Left lung (tissue), 10 donors: ENCODE data around the gene PSMA6. TPM values are rescaled to one million over a fixed set of nuclear protein-coding genes. Genes with fewer than 3 reads are reported as not detected.
A peak's percentile ranks its signal among the peaks of the same experiment; 100 is the strongest.
"Not testable (repeated sequence)": the region's sequence is repeated elsewhere in the genome, so short reads cannot be mapped to it uniquely, and the experiment has no call there.

Source experiments
- ATAC-seq: fragments of 200-7000 bp; cut with Tn5 transposase; one replicate; pipeline ENCODE4 v1.9.1; 2020; ENCODE audit warnings: moderate library complexity
- DNase-seq, 4 donors: peaks; one replicate each; pipeline ENCODE4 v3.0.0-alpha.2; 2013 to 2020
- H3K27ac ChIP-seq, 2 donors: fragments of 200-600 bp; sonication (generic) in 1 of 2; one replicate each; pipeline versions ENCODE4 v1.5.0 to v1.8.0; 2020 to 2021
- H3K27me3 ChIP-seq, 2 donors: fragments of 200-600 bp; sonication (generic) in 1 of 2; one replicate each; pipeline versions ENCODE4 v1.5.0 to v1.8.0; 2020 to 2021
- H3K36me3 ChIP-seq, 2 donors: fragments of 200-600 bp; sonication (generic) in 1 of 2; one replicate each; pipeline versions ENCODE4 v1.5.0 to v1.8.0; 2020 to 2021
- H3K4me1 ChIP-seq, 2 donors: fragments of 200-600 bp; one replicate each; pipeline ENCODE4 v1.8.0; 2021
- H3K4me3 ChIP-seq, 2 donors: fragments of 200-600 bp; sonication (generic) in 1 of 2; one replicate each; pipeline versions ENCODE4 v1.5.0 to v1.8.0; 2020 to 2021; ENCODE audit warnings: mild to moderate bottlenecking in 1 of 2
- H3K9me3 ChIP-seq, 2 donors: fragments of 200-600 bp; sonication (generic) in 1 of 2; one replicate each; pipeline versions ENCODE4 v1.5.0 to v1.8.0; 2020 to 2021
- intact Hi-C, 2 donors: fragments of 100-400 bp; cut with DNase I; formaldehyde crosslinking; loops; one replicate each; pipeline versions ENCODE4 v1.11.2 to v1.14.2; 2022
- polyA plus RNA-seq, 6 donors: library from polyadenylated mRNA; unstranded; fragments of 120-200 nt; gene quantifications; one replicate each; pipeline ENCODE4 v1.2.1, GENCODE V29; 2013; ENCODE audit not compliant: insufficient read length in 6 of 6
- total RNA-seq, 2 donors: library from RNA; stranded (reverse); fragmentation: NEBNext Ultra II Directional; extraction: Animal tissue kit (Norgen Biotek cat#: 25700); gene quantifications; one replicate each; pipeline ENCODE4 v1.2.1, GENCODE V29; 2021
- TF ChIP-seq, protein P1 (sequence below), 2 donors: fragments of 200-600 bp; sonication (generic) in 1 of 2; IDR thresholded peaks; one replicate each; pipeline versions ENCODE4 v1.5.0 to v1.8.0; 2021; ENCODE audit warnings: antibody characterized with exemption in 2 of 2
- donor health status: DM: no; HTN: yes; CAD: no.
- donor health status: DM: no; HTN: no; CAD: no.

Gene PSMA6
- total and polyA plus RNA-seq, 8 donors = 139 to 258 (median 163) TPM

DNA sequence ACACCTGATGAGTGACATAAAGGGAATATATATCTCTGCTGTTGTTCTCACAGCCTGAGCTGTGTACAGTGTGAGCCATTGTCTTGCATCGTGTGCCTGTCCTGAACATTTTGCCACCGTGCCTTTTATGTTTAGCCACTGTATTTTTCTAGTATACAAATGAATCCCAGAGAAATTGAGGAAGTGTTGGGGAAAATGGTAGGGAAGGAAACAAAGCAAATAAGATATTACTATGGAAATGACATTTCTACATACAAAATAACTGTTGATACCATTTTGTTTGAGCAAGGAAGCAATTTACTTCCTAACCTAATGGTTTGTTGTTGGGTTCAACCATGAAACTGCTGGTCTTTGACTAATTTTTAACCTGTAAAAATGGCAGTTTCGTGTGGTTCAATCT, 5.5 kb downstream of the PSMA6 start:
- DNase-seq (no peak), ATAC-seq (no peak)
- H3K27me3 ChIP-seq = no peaks in the 10 kb centered on the region
- no peak overlapping the region for H3K4me3 ChIP-seq
- intact Hi-C loops = no loop called here
- TF ChIP-seq, protein P1, sequence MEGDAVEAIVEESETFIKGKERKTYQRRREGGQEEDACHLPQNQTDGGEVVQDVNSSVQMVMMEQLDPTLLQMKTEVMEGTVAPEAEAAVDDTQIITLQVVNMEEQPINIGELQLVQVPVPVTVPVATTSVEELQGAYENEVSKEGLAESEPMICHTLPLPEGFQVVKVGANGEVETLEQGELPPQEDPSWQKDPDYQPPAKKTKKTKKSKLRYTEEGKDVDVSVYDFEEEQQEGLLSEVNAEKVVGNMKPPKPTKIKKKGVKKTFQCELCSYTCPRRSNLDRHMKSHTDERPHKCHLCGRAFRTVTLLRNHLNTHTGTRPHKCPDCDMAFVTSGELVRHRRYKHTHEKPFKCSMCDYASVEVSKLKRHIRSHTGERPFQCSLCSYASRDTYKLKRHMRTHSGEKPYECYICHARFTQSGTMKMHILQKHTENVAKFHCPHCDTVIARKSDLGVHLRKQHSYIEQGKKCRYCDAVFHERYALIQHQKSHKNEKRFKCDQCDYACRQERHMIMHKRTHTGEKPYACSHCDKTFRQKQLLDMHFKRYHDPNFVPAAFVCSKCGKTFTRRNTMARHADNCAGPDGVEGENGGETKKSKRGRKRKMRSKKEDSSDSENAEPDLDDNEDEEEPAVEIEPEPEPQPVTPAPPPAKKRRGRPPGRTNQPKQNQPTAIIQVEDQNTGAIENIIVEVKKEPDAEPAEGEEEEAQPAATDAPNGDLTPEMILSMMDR (IDR thresholded peaks at IDR 0.05) = no peak
- H3K4me1 ChIP-seq = peaks cover 26 to 98% of the 10 kb centered on the region in 2 donors
- H3K27ac ChIP-seq = peak overlapping the region in 1 of 2 donors; percentile 75
- H3K36me3 ChIP-seq = no peaks in the 10 kb centered on the region
- no peaks in the 10 kb centered on the region for H3K9me3 ChIP-seq

GRCh38 chr14:35298351-35298750, 6.2 kb downstream of the PSMA6 start:
- ATAC-seq = no peak
- Histone ChIP-seq H3K4me1 (peaks cover 26 to 100% of the 10 kb centered on the region in 2 donors), H3K9me3 (no peaks in the 10 kb centered on the region), H3K4me3 (no peak overlapping the region), H3K27me3 (no peaks in the 10 kb centered on the region), H3K36me3 (no peaks in the 10 kb centered on the region), H3K27ac (peak overlapping the region in 1 of 2 donors; percentile 75)
- intact Hi-C loops = no loop called here
- TF ChIP-seq, protein P1 (IDR thresholded peaks at IDR 0.05) = no peak
- no peak for DNase-seq

GRCh38 chr14:35299708-35300107, 7.5 kb downstream of the PSMA6 start:
- Histone ChIP-seq H3K27me3 (no peaks in the 10 kb centered on the region), H3K27ac (peak overlapping the region in 1 of 2 donors; percentile 70), H3K36me3 (peaks cover 0 to 5% of the 10 kb centered on the region in 2 donors), H3K4me3 (no peak overlapping the region), H3K9me3 (no peaks in the 10 kb centered on the region), H3K4me1 (peaks cover 21 to 100% of the 10 kb centered on the region in 2 donors)
- TF ChIP-seq, protein P1 (IDR thresholded peaks at IDR 0.05) = no peak
- ATAC-seq (no peak), DNase-seq (no peak)
- intact Hi-C loops = no loop called here

DNA sequence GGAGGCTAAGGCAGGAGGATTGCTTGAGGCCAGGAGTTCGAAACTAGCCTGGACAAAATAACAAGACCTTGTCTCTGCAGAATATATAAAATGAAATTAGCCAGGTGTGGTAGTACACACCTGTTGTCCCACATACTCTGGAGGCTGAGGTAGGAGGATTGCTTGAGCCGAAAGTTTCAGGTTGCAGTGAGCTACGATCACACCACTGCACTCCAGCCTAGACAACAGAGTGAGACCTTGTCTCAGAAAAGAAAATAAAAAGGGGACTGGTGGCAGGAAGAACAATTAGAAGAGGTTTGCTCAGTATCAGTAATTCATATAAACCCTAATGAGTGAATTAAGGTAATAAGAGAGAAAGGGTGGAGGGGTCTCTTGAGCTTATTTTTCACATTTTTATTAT, 8.0 kb downstream of the PSMA6 start:
- DNase-seq = no peak
- peaks cover 0 to 5% of the 10 kb centered on the region in 2 donors for H3K36me3 ChIP-seq
- no peaks in the 10 kb centered on the region for H3K9me3 ChIP-seq
- no peaks in the 10 kb centered on the region for H3K27me3 ChIP-seq
- no peak for ATAC-seq
- intact Hi-C loops = no loop called here
- TF ChIP-seq, protein P1 (IDR thresholded peaks at IDR 0.05) = no peak
- peaks cover 19 to 100% of the 10 kb centered on the region in 2 donors for H3K4me1 ChIP-seq
- H3K4me3 ChIP-seq = no peak overlapping the region
- H3K27ac ChIP-seq = peak overlapping the region in 1 of 2 donors; percentile 70

DNA sequence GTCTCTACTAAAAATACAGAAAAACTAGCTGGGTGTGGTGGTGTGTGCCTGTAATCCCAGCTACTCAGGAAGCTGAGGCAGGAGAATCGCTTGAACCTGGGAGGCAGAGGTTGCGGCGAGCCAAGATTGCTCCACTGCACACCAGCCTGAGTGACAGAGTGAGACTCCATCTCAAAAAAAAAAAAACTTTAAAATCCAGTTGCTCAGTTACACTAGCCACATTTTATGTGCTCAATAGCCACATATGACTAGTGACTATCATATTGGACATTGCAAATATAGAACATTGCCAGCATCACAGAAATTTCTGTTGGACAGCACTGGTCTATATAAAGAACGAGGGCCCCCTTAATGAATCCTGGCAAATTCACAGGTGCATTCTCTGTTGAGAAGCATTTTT, 9.2 kb downstream of the PSMA6 start:
- DNase-seq, H3K4me3 ChIP-seq, ATAC-seq, H3K9me3 ChIP-seq, H3K27me3 ChIP-seq, intact Hi-C loops: not testable (repeated sequence)
- peaks cover 11 to 99% of the 10 kb centered on the region in 2 donors for H3K4me1 ChIP-seq
- H3K27ac ChIP-seq = peak overlapping the region in 1 of 2 donors; percentile 70
- peaks cover 0 to 13% of the 10 kb centered on the region in 2 donors for H3K36me3 ChIP-seq
